Heart left ventricle (tissue), 16 donors: ENCODE data around the gene BTN2A1. TPM values are rescaled to one million over a fixed set of nuclear protein-coding genes. Genes with fewer than 3 reads are reported as not detected.

Experiments
- ATAC-seq, 4 donors: fragments of 200-7000 bp; cut with Tn5 transposase; one replicate each; pipeline ENCODE4 v1.9.1; 2020 to 2022; ENCODE audit warnings: moderate library complexity in 4 of 4, mild to moderate bottlenecking in 3 of 4, moderate number of reproducible peaks in 1 of 4
- DNase-seq, 5 donors: peaks; one replicate each; pipeline ENCODE4 v3.0.0-alpha.2; 2020
- H3K27ac ChIP-seq, 12 donors: fragments of 200-600 bp; sonication (generic) in 4 of 12; one replicate each; pipeline versions ENCODE4 v1.5.0 to v1.8.0; 2016 to 2022; ENCODE audit warnings: mild to moderate bottlenecking in 2 of 12
- H3K27me3 ChIP-seq, 9 donors: fragments of 200-600 bp; sonication (generic) in 2 of 9; one replicate each; pipeline versions ENCODE4 v1.5.1 to v1.8.0; 2016 to 2022; ENCODE audit warnings: mild to moderate bottlenecking in 3 of 9
- H3K36me3 ChIP-seq, 9 donors: fragments of 200-600 bp; sonication (generic) in 2 of 9; one replicate each; pipeline versions ENCODE4 v1.5.0 to v1.8.0; 2018 to 2022; ENCODE audit warnings: mild to moderate bottlenecking in 2 of 9
- H3K4me1 ChIP-seq, 12 donors: fragments of 200-600 bp; sonication (generic) in 4 of 12; one replicate each; pipeline versions ENCODE4 v1.5.0 to v1.8.0; 2016 to 2022; ENCODE audit warnings: mild to moderate bottlenecking in 3 of 12
- H3K4me3 ChIP-seq, 12 donors: fragments of 200-600 bp; sonication (generic) in 4 of 12; one replicate each; pipeline versions ENCODE4 v1.5.0 to v1.8.0; 2017 to 2022; ENCODE audit warnings: mild to moderate bottlenecking in 9 of 12, moderate library complexity in 4 of 12
- H3K9me3 ChIP-seq, 12 donors: fragments of 200-600 bp; sonication (generic) in 4 of 12; one replicate each; pipeline versions ENCODE4 v1.5.0 to v1.8.0; 2016 to 2022; ENCODE audit warnings: mild to moderate bottlenecking in 1 of 12
- CTCF ChIP-seq, 12 donors: fragments of 200-600 bp; sonication (generic) in 4 of 12; IDR thresholded peaks; one replicate each; pipeline versions ENCODE4 v1.5.0 to v1.8.0; 2018 to 2022; ENCODE audit warnings: antibody characterized with exemption in 12 of 12, mild to moderate bottlenecking in 5 of 12
- POLR2A ChIP-seq, 2 donors: fragments of 450-650 bp; IDR thresholded peaks; one replicate each; pipeline ENCODE4 v1.6.1; 2017; ENCODE audit warnings: antibody characterized with exemption in 2 of 2, mild to moderate bottlenecking in 2 of 2, moderate library complexity in 2 of 2
- WGBS, 4 donors: extraction: QIAGEN DNeasy Blood & Tissue Kit in 2 of 4; methylation state at CpG; one replicate each; pipeline versions ENCODE4 v1.1.5 to v1.1.7; 2013 to 2018; 5-methylcytosine and 5-hydroxymethylcytosine counted together
- intact Hi-C, 10 donors: fragments of 100-400 bp; cut with DNase I; formaldehyde crosslinking; loops; one replicate each; pipeline versions ENCODE4 v1.11.1 to v1.14.2; 2022
- polyA plus RNA-seq, 2 donors: library from polyadenylated mRNA; stranded (reverse); fragments of 200-250 nt; gene quantifications; one replicate each; pipeline ENCODE4 v1.2.3, GENCODE V29; 2013
- total RNA-seq, 9 donors: library from RNA; depleted of rRNA in 2 of 9; stranded (reverse); fragments of >200 nt in 2 of 9; fragmentation: NEBNext Ultra II Directional in 3 of 9; extraction: Animal tissue kit (Norgen Biotek cat#: 25700) in 3 of 9; gene quantifications; one replicate each; pipeline versions ENCODE4 v1.1.0 to v1.2.4, GENCODE V29; 2016 to 2023
- donor health status: ischemic (EF 13 %, LVEDD 7.1; RV severe dilation, severe dysfunction).
- donor health status: healthy with polysubstance abuse.
- donor health status: DM: no; HTN: yes; CAD: no.
- donor health status: DM: no; HTN: no; CAD: no.
- donor health status: ischemic (EF 25% LVEDD 6.9; RV normal size, moderate dysfunction).
- donor health status: ischemic (EF 25% LVEDD 5.7; RV mildly dilated, moderate dysfunction).
- donor health status: healthy.
- donor health status: DM: yes; HTN: yes; CAD: no.
- donor health status: ischemic (EF 35%, LVEDD 5.7; RV mildly dilated, moderate dysfunction).
- donor health status: nonischemic (EF 11% LVEDD 7.7; RV severe dilation, severe dysfunction).
- donor health status: DM: yes; HTN: yes; CAD: no.
- donor health status: PGD.
- donor health status: ischemic (EF 29% LVEDD 5.4; RV normal size, mild dysfunction).
- donor health status: nonischemic (EF 23%, LVEDD 6.1; RV moderate dilation, normal function).

Gene BTN2A1
- total and polyA plus RNA-seq, 11 donors, result 6.6 to 26.7 (median 14.8) TPM

DNA sequence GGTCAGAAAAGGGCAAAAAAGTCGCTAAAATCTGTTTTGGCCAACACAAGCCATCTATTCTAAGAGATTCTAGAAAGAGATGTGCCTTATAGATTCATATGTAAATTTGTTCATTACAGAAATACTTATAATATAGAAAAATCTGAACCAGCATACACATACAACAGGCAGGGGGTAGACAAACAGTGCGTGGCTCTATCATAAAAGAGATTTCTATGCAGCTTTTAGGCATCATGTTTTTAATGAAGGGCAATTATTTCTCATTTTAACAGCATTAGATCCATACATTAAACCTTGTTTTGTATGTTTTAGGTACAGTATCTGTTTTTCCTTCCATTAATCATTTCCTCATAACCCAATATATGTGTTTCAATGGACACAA, 16.8 kb upstream of the BTN2A1 start:
- Histone ChIP-seq H3K4me3 (peak overlapping the region; percentile 22 to 73 (median 62)), H3K9me3 (no peaks in the 10 kb centered on the region), H3K36me3 (peaks cover 0 to 18% (median 7%) of the 10 kb centered on the region in 9 donors), H3K4me1 (peaks cover 0 to 46% (median 12%) of the 10 kb centered on the region in 12 donors), H3K27ac (peak overlapping the region; percentile 67 to 94 (median 80)), H3K27me3 (no peaks in the 10 kb centered on the region)
- WGBS, 4 donors, result 32 to 50% (median 37%) methylated on average over 2 of the region's 2 CpGs
- DNase-seq (no peak), ATAC-seq (no peak)
- intact Hi-C loops, result no loop called here
- TF ChIP-seq CTCF (IDR thresholded peaks at IDR 0.05), result no peak
- no peak for TF ChIP-seq POLR2A (IDR thresholded peaks at IDR 0.05)

GRCh38 chr6:26441977-26442376, 15.8 kb upstream of the BTN2A1 start:
- intact Hi-C loops, result no loop called here
- H3K4me3 ChIP-seq, result peak overlapping the region in 9 of 12 donors; percentile 53 to 73 (median 64)
- H3K9me3 ChIP-seq, result no peaks in the 10 kb centered on the region
- TF ChIP-seq CTCF (IDR thresholded peaks at IDR 0.05), result no peak
- TF ChIP-seq POLR2A (IDR thresholded peaks at IDR 0.05), result no peak
- H3K36me3 ChIP-seq, result peaks cover 0 to 28% (median 8%) of the 10 kb centered on the region in 9 donors
- H3K4me1 ChIP-seq, result peaks cover 0 to 54% (median 12%) of the 10 kb centered on the region in 12 donors
- DNase-seq, result no peak
- peak overlapping the region in 1 of 12 donors; percentile 87 for H3K27ac ChIP-seq
- H3K27me3 ChIP-seq, result no peaks in the 10 kb centered on the region
- WGBS, 4 donors, result 59 to 69% (median 60%) methylated on average over 5 of the region's 5 CpGs
- no peak for ATAC-seq

- intact Hi-C loops, result no loop called here
- ATAC-seq, result no peak
Observed at GRCh38 chr6:26445934-26446667, 11.7 kb upstream of the BTN2A1 start.

More at GRCh38 chr6:26445934-26446667, 11.7 kb upstream of the BTN2A1 start:
- H3K36me3 ChIP-seq, result peaks cover 0 to 68% (median 35%) of the 10 kb centered on the region in 9 donors
- TF ChIP-seq POLR2A (IDR thresholded peaks at IDR 0.05), result no peak
- TF ChIP-seq CTCF (IDR thresholded peaks at IDR 0.05), result no peak
- no peaks in the 10 kb centered on the region for H3K27me3 ChIP-seq
- WGBS, 4 donors, result 74 to 79% (median 76%) methylated on average over 5 of the region's 5 CpGs
- H3K4me3 ChIP-seq, result no peak overlapping the region
- peaks cover 0 to 41% (median 8%) of the 10 kb centered on the region in 12 donors for H3K4me1 ChIP-seq
- no peaks in the 10 kb centered on the region for H3K9me3 ChIP-seq
- no peak for DNase-seq
- peak overlapping the region in 1 of 12 donors; percentile 46 for H3K27ac ChIP-seq
